GM12878 (cell line): ENCODE data around the gene CD2BP2. TPM values are rescaled to one million over a fixed set of nuclear protein-coding genes. Genes with fewer than 3 reads are reported as not detected.

Experiments used
- ASH2L ChIP-seq: fragments of 300-600, 200-600 bp; sonication (generic); IDR thresholded peaks from 2 replicates; pipeline ENCODE4 v1.6.1; 2017; ENCODE audit warnings: low read depth, mild to moderate bottlenecking, borderline replicate concordance
- BACH1 ChIP-seq: fragments of 450-650 bp; IDR thresholded peaks from 2 replicates; pipeline ENCODE4 v1.6.1; 2017; ENCODE audit warnings: mild to moderate bottlenecking, borderline replicate concordance
- CBX3 ChIP-seq: fragments of 200-600 bp; sonication (generic); IDR thresholded peaks from 2 replicates; pipeline ENCODE4 v1.6.1; 2016; ENCODE audit warnings: low read depth, borderline replicate concordance
- CEBPB ChIP-seq, 2 experiments: fragments of 150-350 bp in 1 of 2; IDR thresholded peaks; 2 replicates each; pipeline ENCODE4 v1.6.1; 2012 to 2014; ENCODE audit warnings: low read depth in 2 of 2, low read length in 2 of 2, borderline replicate concordance in 1 of 2, inconsistent platforms in 1 of 2
- CREB1 ChIP-seq: IDR thresholded peaks from 2 replicates; pipeline ENCODE4 v1.6.1; 2012; ENCODE audit warnings: low read depth, mild to moderate bottlenecking, inconsistent platforms
- CUX1 ChIP-seq: IDR thresholded peaks from 2 replicates; pipeline ENCODE4 v1.6.1; 2012; ENCODE audit warnings: improper control_type of control experiment, low read depth, low read length; ENCODE audit not compliant: insufficient replicate concordance
- EED ChIP-seq: sonication (generic); IDR thresholded peaks from 2 replicates; pipeline ENCODE4 v1.6.1; 2016; ENCODE audit warnings: antibody characterized with exemption, low read depth
- EGR1 ChIP-seq, 2 experiments: IDR thresholded peaks; 1 replicate in 1 of 2; 2 replicates in 1 of 2; pipeline ENCODE4 v1.6.1; 2011 to 2012; ENCODE audit warnings: low read depth in 2 of 2, low read length in 2 of 2, borderline replicate concordance in 1 of 2, mild to moderate bottlenecking in 1 of 2, moderate library complexity in 1 of 2
- EP300 ChIP-seq, 2 experiments: fragments of 150-350 bp in 1 of 2; IDR thresholded peaks; 2 replicates each; pipeline ENCODE4 v1.6.1; 2011 to 2012; ENCODE audit warnings: low read depth in 2 of 2, low read length in 2 of 2, borderline replicate concordance in 1 of 2, improper control_type of control experiment in 1 of 2, inconsistent platforms in 1 of 2; ENCODE audit not compliant: control insufficient read depth in 1 of 2
- MXI1 ChIP-seq: fragments of 150-350 bp; IDR thresholded peaks from 2 replicates; pipeline ENCODE4 v1.6.1; 2011; ENCODE audit warnings: low read depth, mild to moderate bottlenecking, inconsistent platforms, low read length, improper control_type of control experiment
- NBN ChIP-seq: fragments of 450-650 bp; IDR thresholded peaks from 2 replicates; pipeline ENCODE4 v1.6.1; 2016
- PAX8 ChIP-seq: fragments of 450-650 bp; IDR thresholded peaks from 2 replicates; pipeline ENCODE4 v1.6.1; 2017; ENCODE audit warnings: mild to moderate bottlenecking, moderate library complexity
- RBBP5 ChIP-seq: fragments of 200-600 bp; sonication (generic); conservative IDR thresholded peaks from 2 replicates; pipeline ENCODE4 v1.6.1; 2016
- RFX5 ChIP-seq: IDR thresholded peaks from 2 replicates; pipeline ENCODE4 v1.6.1; 2011; ENCODE audit warnings: low read depth, low read length, improper control_type of control experiment
- RUNX3 ChIP-seq: IDR thresholded peaks from 2 replicates; pipeline ENCODE4 v1.6.1; 2012; ENCODE audit warnings: low read length, inconsistent platforms
- SMARCA5 ChIP-seq: fragments of 450-650 bp; IDR thresholded peaks from 2 replicates; pipeline ENCODE4 v1.6.1; 2017; ENCODE audit warnings: mild to moderate bottlenecking
- SUPT20H ChIP-seq: IDR thresholded peaks from 2 replicates; pipeline ENCODE4 v1.6.1; 2011; ENCODE audit warnings: low read depth, mild to moderate bottlenecking, low read length, moderate library complexity, borderline replicate concordance; ENCODE audit not compliant: control insufficient read depth
- TARDBP ChIP-seq: IDR thresholded peaks from 2 replicates; pipeline ENCODE4 v1.6.1; 2016; ENCODE audit warnings: borderline replicate concordance
- TBL1XR1 ChIP-seq: IDR thresholded peaks from 2 replicates; pipeline ENCODE4 v1.6.1; 2012; ENCODE audit warnings: low read depth, low read length, improper control_type of control experiment
- YBX1 ChIP-seq: fragments of 450-650 bp; IDR thresholded peaks from 2 replicates; pipeline ENCODE4 v1.6.1; 2016; ENCODE audit warnings: antibody characterized with exemption
- ZNF24 ChIP-seq: fragments of 450-650 bp; IDR thresholded peaks from 2 replicates; pipeline ENCODE4 v1.6.1; 2017; ENCODE audit warnings: antibody characterized with exemption, mild to moderate bottlenecking
- polyA plus RNA-seq, 11 experiments: library from polyadenylated mRNA; depleted of rRNA in 4 of 11; unstranded in 6 of 11; stranded (reverse) in 5 of 11; fragments of >200 nt; fragmentation: Nextera tagmentation in 4 of 11; fragmentation: Illumina TruSeq in 1 of 11; extraction: Ambion mirVana in 4 of 11; extraction: Trizol in 1 of 11; gene quantifications; 1 replicate in 1 of 11; 2 replicates in 10 of 11; pipeline versions ENCODE4 v1.2.1 to v1.2.3, GENCODE V29; 2011 to 2016; ENCODE audit warnings: inconsistent platforms in 2 of 11, missing spikeins in 2 of 11, low read depth in 1 of 11
- total RNA-seq, 4 experiments: library from RNA; depleted of rRNA in 3 of 4; stranded (reverse); fragments of >200 nt in 3 of 4; fragmentation: Illumina TruSeq in 1 of 4; extraction: Trizol in 1 of 4; gene quantifications; 2 replicates each; pipeline versions ENCODE4 v1.2.1 to v1.2.3, GENCODE V29; 2013 to 2021
- TF ChIP-seq, protein P1 (sequence below): fragments of 450-650 bp; IDR thresholded peaks from 2 replicates; pipeline ENCODE4 v1.6.1; 2017; ENCODE audit warnings: borderline replicate concordance
- TF ChIP-seq, protein P2 (sequence below): fragments of 450-650 bp; formaldehyde crosslinking; IDR thresholded peaks from 2 replicates; pipeline ENCODE4 v1.4.0; 2022; ENCODE audit warnings: mild to moderate bottlenecking, moderate library complexity

Gene CD2BP2
- total and polyA plus RNA-seq, 10 of the 15 experiments (the other 5 are each of a cell fraction or from before 2014, with no cell fraction given): 3.3 to 47.9 (median 31.8) TPM

DNA sequence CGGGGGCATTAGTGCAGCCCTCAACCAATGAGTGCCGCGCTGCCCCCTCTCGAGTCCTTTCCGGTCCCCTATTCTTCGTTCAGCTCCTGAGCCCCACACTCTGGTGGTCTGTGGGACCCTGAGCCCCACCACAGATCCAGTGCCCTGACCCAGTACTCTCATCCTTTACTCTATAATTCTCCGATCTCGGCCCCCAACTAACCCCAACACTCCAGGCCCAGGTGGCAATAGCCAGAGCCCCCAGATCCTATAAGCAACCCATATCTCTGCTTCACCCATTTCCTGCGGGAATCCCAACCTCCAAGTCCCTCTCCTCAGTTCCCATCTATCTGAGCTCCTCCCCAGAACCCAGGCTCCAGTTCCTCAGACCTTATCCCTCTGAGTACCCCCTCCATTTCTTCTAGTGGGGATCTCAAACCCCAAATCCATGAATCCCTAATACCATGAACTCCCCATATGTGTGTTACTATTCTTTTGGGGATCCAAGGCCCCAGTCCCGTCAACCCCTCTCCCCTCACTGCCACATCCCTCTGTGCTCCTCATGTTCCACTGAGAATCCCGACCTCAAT lies 16.2 kb upstream of the CD2BP2 start (continued):
- no peak for TF ChIP-seq MXI1
- TF ChIP-seq EED: no peak
- TF ChIP-seq RBBP5: no peak
- TF ChIP-seq, protein P1, sequence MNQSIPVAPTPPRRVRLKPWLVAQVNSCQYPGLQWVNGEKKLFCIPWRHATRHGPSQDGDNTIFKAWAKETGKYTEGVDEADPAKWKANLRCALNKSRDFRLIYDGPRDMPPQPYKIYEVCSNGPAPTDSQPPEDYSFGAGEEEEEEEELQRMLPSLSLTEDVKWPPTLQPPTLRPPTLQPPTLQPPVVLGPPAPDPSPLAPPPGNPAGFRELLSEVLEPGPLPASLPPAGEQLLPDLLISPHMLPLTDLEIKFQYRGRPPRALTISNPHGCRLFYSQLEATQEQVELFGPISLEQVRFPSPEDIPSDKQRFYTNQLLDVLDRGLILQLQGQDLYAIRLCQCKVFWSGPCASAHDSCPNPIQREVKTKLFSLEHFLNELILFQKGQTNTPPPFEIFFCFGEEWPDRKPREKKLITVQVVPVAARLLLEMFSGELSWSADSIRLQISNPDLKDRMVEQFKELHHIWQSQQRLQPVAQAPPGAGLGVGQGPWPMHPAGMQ: no peak
- no peak for TF ChIP-seq CEBPB (IDR thresholded peaks at IDR 0.05; ENCODE audit: borderline replicate concordance in 1 of 2, low read depth in 2 of 2, low read length in 2 of 2)
- no peak for TF ChIP-seq TARDBP
- no peak for TF ChIP-seq CREB1
- peak; percentile 44; the same call in 1 of the 2 replicates for TF ChIP-seq BACH1
- TF ChIP-seq RUNX3: peak; percentile 12
- no peak for TF ChIP-seq SMARCA5
- TF ChIP-seq NBN: no peak; the same call in 1 of the 2 replicates
- no peak for TF ChIP-seq CUX1
- TF ChIP-seq EP300 (IDR thresholded peaks at IDR 0.05; ENCODE audit: borderline replicate concordance in 1 of 2, control insufficient read depth in 1 of 2, low read depth in 2 of 2, low read length in 2 of 2): no peak
- no peak for TF ChIP-seq YBX1
- TF ChIP-seq CBX3: no peak
- TF ChIP-seq EGR1 (IDR thresholded peaks at IDR 0.05; ENCODE audit: borderline replicate concordance in 1 of 2, low read depth in 2 of 2, low read length in 2 of 2): no peak
- no peak for TF ChIP-seq SUPT20H
- TF ChIP-seq RFX5: no peak
- no peak for TF ChIP-seq PAX8
- TF ChIP-seq TBL1XR1: no peak
- TF ChIP-seq, protein P2, sequence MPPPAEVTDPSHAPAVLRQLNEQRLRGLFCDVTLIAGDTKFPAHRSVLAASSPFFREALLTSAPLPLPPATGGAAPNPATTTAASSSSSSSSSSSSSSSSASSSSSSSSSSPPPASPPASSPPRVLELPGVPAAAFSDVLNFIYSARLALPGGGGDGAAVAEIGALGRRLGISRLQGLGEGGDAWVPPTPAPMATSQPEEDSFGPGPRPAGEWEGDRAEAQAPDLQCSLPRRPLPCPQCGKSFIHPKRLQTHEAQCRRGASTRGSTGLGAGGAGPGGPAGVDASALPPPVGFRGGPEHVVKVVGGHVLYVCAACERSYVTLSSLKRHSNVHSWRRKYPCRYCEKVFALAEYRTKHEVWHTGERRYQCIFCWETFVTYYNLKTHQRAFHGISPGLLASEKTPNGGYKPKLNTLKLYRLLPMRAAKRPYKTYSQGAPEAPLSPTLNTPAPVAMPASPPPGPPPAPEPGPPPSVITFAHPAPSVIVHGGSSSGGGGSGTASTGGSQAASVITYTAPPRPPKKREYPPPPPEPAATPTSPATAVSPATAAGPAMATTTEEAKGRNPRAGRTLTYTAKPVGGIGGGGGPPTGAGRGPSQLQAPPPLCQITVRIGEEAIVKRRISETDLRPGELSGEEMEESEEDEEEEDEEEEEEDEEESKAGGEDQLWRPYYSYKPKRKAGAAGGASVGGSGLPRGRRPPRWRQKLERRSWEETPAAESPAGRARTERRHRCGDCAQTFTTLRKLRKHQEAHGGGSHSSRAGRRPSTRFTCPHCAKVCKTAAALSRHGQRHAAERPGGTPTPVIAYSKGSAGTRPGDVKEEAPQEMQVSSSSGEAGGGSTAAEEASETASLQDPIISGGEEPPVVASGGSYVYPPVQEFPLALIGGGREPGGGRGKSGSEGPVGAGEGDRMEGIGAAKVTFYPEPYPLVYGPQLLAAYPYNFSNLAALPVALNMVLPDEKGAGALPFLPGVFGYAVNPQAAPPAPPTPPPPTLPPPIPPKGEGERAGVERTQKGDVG (CRISPR knock-in tag): no peak
- TF ChIP-seq ASH2L: no peak
- no peak for TF ChIP-seq ZNF24
